ENCODE measurements around the gene KLF9.

KLF9 gene

GRCh38 chr9:70352356-70352755, 62.1 kb downstream of the KLF9 start:
- no peak for DNase-seq

GRCh38 chr9:70347046-70347445, 67.4 kb downstream of the KLF9 start:
- no peak for DNase-seq

- DNase-seq = no peak
Measured at GRCh38 chr9:70340572-70340971, 73.9 kb downstream of the KLF9 start.

Data from NCI-H226 (cell line).